ENCODE measurements around the gene PTPN4. TPM values are rescaled to one million over a fixed set of nuclear protein-coding genes. Genes with fewer than 3 reads are reported as not detected.

The PTPN4 gene
- total and polyA plus RNA-seq, 2 donors = 4.8 to 58.1 TPM

GRCh38 chr2:119744335-119744939, 15.3 kb upstream of the PTPN4 start:
- Histone ChIP-seq H3K36me3 (ENCODE audit: insufficient read depth) (no peaks in the 10 kb centered on the region), H3K27ac (ENCODE audit: low read depth) (no peak overlapping the region), H3K4me1 (ENCODE audit: insufficient read depth) (no peaks in the 10 kb centered on the region), H3K4me3 (ENCODE audit: low read depth, low read length) (no peak overlapping the region)
- WGBS = 60% methylated on average over 2 of the region's 2 CpGs
- no peak for DNase-seq (ENCODE audit: extremely low spot score)

GRCh38 chr2:119745566-119745965, 14.2 kb upstream of the PTPN4 start:
- Histone ChIP-seq H3K4me3 (ENCODE audit: low read depth, low read length) (no peak overlapping the region), H3K4me1 (ENCODE audit: insufficient read depth) (no peaks in the 10 kb centered on the region), H3K36me3 (ENCODE audit: insufficient read depth) (no peaks in the 10 kb centered on the region), H3K27ac (ENCODE audit: low read depth) (no peak overlapping the region)
- no peak for DNase-seq (ENCODE audit: extremely low spot score)
- 70% methylated on average over 2 of the region's 2 CpGs for WGBS

GRCh38 chr2:119746836-119747686, 12.7 kb upstream of the PTPN4 start:
- Histone ChIP-seq H3K4me3 (ENCODE audit: low read depth, low read length) (no peak overlapping the region), H3K27ac (ENCODE audit: low read depth) (no peak overlapping the region), H3K4me1 (ENCODE audit: insufficient read depth) (no peaks in the 10 kb centered on the region), H3K36me3 (ENCODE audit: insufficient read depth) (no peaks in the 10 kb centered on the region)
- WGBS = 67% methylated on average over 15 of the region's 15 CpGs
- DNase-seq (ENCODE audit: extremely low spot score) = no peak

GRCh38 chr2:119748135-119748534, 11.6 kb upstream of the PTPN4 start:
- WGBS = 84% methylated on average over 4 of the region's 4 CpGs
- no peak overlapping the region for H3K27ac ChIP-seq (ENCODE audit: low read depth)
- no peaks in the 10 kb centered on the region for H3K36me3 ChIP-seq (ENCODE audit: insufficient read depth)
- DNase-seq (ENCODE audit: extremely low spot score) = no peak
- no peak overlapping the region for H3K4me3 ChIP-seq (ENCODE audit: low read depth, low read length)
- H3K4me1 ChIP-seq (ENCODE audit: insufficient read depth) = no peaks in the 10 kb centered on the region

- H3K27ac ChIP-seq (ENCODE audit: low read depth) = no peak overlapping the region
- WGBS = 90% methylated on average over 1 of the region's 1 CpG
- no peak for DNase-seq (ENCODE audit: extremely low spot score)
- H3K4me3 ChIP-seq (ENCODE audit: low read depth, low read length) = no peak overlapping the region
- no peaks in the 10 kb centered on the region for H3K36me3 ChIP-seq (ENCODE audit: insufficient read depth)
- H3K4me1 ChIP-seq (ENCODE audit: insufficient read depth) = no peaks in the 10 kb centered on the region
Observed at GRCh38 chr2:119749477-119750012, 10.2 kb upstream of the PTPN4 start.

- H3K4me1 ChIP-seq (ENCODE audit: insufficient read depth) = no peaks in the 10 kb centered on the region
- DNase-seq (ENCODE audit: extremely low spot score) = no peak
- WGBS = 49% methylated on average over 2 of the region's 2 CpGs
- H3K36me3 ChIP-seq (ENCODE audit: insufficient read depth) = no peaks in the 10 kb centered on the region
- H3K4me3 ChIP-seq (ENCODE audit: low read depth, low read length) = no peak overlapping the region
- no peak overlapping the region for H3K27ac ChIP-seq (ENCODE audit: low read depth)
Observed at GRCh38 chr2:119751706-119752105, 8.0 kb upstream of the PTPN4 start.

- no peaks in the 10 kb centered on the region for H3K4me1 ChIP-seq (ENCODE audit: insufficient read depth)
- no peak overlapping the region for H3K4me3 ChIP-seq (ENCODE audit: low read depth, low read length)
- no peak for DNase-seq (ENCODE audit: extremely low spot score)
- WGBS = 50% methylated on average over 7 of the region's 7 CpGs
- no peak overlapping the region for H3K27ac ChIP-seq (ENCODE audit: low read depth)
- no peaks in the 10 kb centered on the region for H3K36me3 ChIP-seq (ENCODE audit: insufficient read depth)
Observed at GRCh38 chr2:119753041-119753929, 6.4 kb upstream of the PTPN4 start.

- WGBS = 95% methylated on average over 1 of the region's 1 CpG
- H3K4me3 ChIP-seq (ENCODE audit: low read depth, low read length) = no peak overlapping the region
- H3K36me3 ChIP-seq (ENCODE audit: insufficient read depth) = no peaks in the 10 kb centered on the region
- no peaks in the 10 kb centered on the region for H3K4me1 ChIP-seq (ENCODE audit: insufficient read depth)
- no peak overlapping the region for H3K27ac ChIP-seq (ENCODE audit: low read depth)
- no peak for DNase-seq (ENCODE audit: extremely low spot score)
Observed at GRCh38 chr2:119753930-119754321, 5.8 kb upstream of the PTPN4 start.

- H3K4me3 ChIP-seq (ENCODE audit: low read depth, low read length) = no peak overlapping the region
- no peaks in the 10 kb centered on the region for H3K36me3 ChIP-seq (ENCODE audit: insufficient read depth)
- DNase-seq (ENCODE audit: extremely low spot score) = no peak
- WGBS = 74% methylated on average over 1 of the region's 1 CpG
- H3K4me1 ChIP-seq (ENCODE audit: insufficient read depth) = no peaks in the 10 kb centered on the region
- no peak overlapping the region for H3K27ac ChIP-seq (ENCODE audit: low read depth)
Observed at GRCh38 chr2:119755906-119756305, 3.8 kb upstream of the PTPN4 start.

GRCh38 chr2:119756837-119757236, 2.9 kb upstream of the PTPN4 start:
- H3K4me3 ChIP-seq (ENCODE audit: low read depth, low read length) = no peak overlapping the region
- H3K36me3 ChIP-seq (ENCODE audit: insufficient read depth) = no peaks in the 10 kb centered on the region
- H3K4me1 ChIP-seq (ENCODE audit: insufficient read depth) = no peaks in the 10 kb centered on the region
- DNase-seq (ENCODE audit: extremely low spot score) = no peak
- H3K27ac ChIP-seq (ENCODE audit: low read depth) = no peak overlapping the region
- 50% methylated on average over 5 of the region's 5 CpGs for whole genome bisulfite sequencing

- Histone ChIP-seq H3K36me3 (ENCODE audit: insufficient read depth) (no peaks in the 10 kb centered on the region), H3K27ac (ENCODE audit: low read depth) (peak overlapping the region; percentile 13), H3K4me3 (ENCODE audit: low read depth, low read length) (peak overlapping the region; percentile 81), H3K4me1 (ENCODE audit: insufficient read depth) (no peaks in the 10 kb centered on the region)
- DNase-seq (ENCODE audit: extremely low spot score) = no peak
- WGBS = 31% methylated on average over 13 of the region's 13 CpGs
Observed at GRCh38 chr2:119758881-119759450, 756 bp upstream of the PTPN4 start.

- H3K4me3 ChIP-seq (ENCODE audit: low read depth, low read length) = peak overlapping the region; percentile 81
- peak; percentile 14 for DNase-seq (ENCODE audit: extremely low spot score)
- no peaks in the 10 kb centered on the region for H3K36me3 ChIP-seq (ENCODE audit: insufficient read depth)
- WGBS = 1% methylated on average over 37 of the region's 37 CpGs
- no peaks in the 10 kb centered on the region for H3K4me1 ChIP-seq (ENCODE audit: insufficient read depth)
- H3K27ac ChIP-seq (ENCODE audit: low read depth) = peak overlapping the region; percentile 82
Observed at GRCh38 chr2:119760237-119760955, 674 bp downstream of the PTPN4 start.

- H3K36me3 ChIP-seq (ENCODE audit: insufficient read depth) = no peaks in the 10 kb centered on the region
- no peak overlapping the region for H3K27ac ChIP-seq (ENCODE audit: low read depth)
- no peaks in the 10 kb centered on the region for H3K4me1 ChIP-seq (ENCODE audit: insufficient read depth)
- DNase-seq (ENCODE audit: extremely low spot score) = no peak
- 6% methylated on average over 4 of the region's 4 CpGs for WGBS
- peak overlapping the region; percentile 81 for H3K4me3 ChIP-seq (ENCODE audit: low read depth, low read length)
Observed at GRCh38 chr2:119760956-119761275, 1.2 kb downstream of the PTPN4 start.
